GM12865 (cell line): ENCODE data around the gene CACNA2D1.
A peak's percentile ranks its signal among the peaks of the same experiment; 100 is the strongest.

Source experiments
- DNase-seq: peaks from one replicate; pipeline ENCODE4 v3.0.0; 2010; ENCODE audit warnings: low read depth
- H3K4me3 ChIP-seq: 2 replicates; pipeline ENCODE4 v1.5.1; 2011; ENCODE audit warnings: mild to moderate bottlenecking, low read depth, low read length, control low read depth
- TF ChIP-seq, protein P1 (sequence below): IDR thresholded peaks from 2 replicates; pipeline ENCODE4 v1.5.1; 2011; ENCODE audit warnings: low read length, control low read depth, low read depth, inconsistent platforms; ENCODE audit not compliant: insufficient read depth; ENCODE audit errors: missing control alignments

CACNA2D1 gene

DNA sequence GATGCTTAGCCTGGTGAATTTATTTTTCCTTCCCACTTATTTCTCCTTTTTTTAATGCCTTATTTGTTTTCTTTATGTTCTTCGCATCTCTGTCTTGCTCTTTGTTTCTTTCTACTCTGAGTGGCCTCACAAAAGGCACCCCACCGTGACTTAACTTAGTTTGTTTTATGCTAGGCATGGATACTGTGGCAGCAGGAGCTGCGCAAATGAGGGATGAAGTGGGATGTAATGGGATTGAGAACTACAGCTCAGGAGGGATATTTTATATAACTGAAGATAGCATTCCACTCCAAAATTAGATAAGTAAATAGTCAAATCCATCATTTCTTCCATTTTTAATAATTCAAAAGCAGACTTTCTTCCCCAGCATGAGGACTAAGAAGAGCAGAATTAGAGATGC, 1.7 kb upstream of the CACNA2D1 start:
- H3K4me3 ChIP-seq = no peak overlapping the region

DNA sequence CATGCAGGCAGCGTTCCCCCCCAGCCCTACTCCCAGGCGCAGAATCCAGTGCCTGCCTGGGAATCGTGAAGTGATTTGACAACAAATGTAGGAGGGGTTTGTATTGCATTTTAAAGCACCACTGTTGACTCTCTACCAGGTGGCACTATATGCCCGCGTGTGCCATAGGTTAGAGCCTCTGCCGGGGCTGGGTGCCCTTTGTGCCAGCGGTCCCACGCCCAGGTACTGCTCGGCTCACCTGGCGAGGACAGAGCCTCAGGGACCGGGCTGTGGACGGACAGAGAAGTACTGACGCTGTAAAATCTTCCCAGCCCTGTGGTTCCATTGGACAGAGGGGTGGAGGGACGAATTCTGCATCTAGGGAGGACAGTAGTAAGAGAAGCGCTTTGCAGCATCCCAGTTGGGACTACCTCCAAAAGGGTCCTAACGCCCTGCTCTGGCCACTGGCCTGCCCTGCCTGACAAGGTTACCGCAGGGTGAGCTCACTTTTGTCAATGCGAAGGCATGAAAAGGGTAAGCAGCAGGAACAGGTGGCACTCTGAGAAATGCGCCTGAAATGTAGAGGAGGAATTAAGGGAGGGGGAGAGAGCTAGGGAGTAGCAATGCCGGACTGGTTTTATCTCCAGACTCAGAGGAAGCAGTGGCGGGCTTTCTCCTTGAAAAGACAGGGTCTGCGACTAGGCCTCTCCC, 788 bp upstream of the CACNA2D1 start:
- peak; percentile 9 for DNase-seq
- H3K4me3 ChIP-seq = peak overlapping the region; percentile 36; the same call in 1 of the 2 replicates
- TF ChIP-seq, protein P1, sequence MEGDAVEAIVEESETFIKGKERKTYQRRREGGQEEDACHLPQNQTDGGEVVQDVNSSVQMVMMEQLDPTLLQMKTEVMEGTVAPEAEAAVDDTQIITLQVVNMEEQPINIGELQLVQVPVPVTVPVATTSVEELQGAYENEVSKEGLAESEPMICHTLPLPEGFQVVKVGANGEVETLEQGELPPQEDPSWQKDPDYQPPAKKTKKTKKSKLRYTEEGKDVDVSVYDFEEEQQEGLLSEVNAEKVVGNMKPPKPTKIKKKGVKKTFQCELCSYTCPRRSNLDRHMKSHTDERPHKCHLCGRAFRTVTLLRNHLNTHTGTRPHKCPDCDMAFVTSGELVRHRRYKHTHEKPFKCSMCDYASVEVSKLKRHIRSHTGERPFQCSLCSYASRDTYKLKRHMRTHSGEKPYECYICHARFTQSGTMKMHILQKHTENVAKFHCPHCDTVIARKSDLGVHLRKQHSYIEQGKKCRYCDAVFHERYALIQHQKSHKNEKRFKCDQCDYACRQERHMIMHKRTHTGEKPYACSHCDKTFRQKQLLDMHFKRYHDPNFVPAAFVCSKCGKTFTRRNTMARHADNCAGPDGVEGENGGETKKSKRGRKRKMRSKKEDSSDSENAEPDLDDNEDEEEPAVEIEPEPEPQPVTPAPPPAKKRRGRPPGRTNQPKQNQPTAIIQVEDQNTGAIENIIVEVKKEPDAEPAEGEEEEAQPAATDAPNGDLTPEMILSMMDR = no peak

More for the DNA sequence above, 1.7 kb upstream of the CACNA2D1 start:
- TF ChIP-seq, protein P1 = no peak
- no peak for DNase-seq

DNA sequence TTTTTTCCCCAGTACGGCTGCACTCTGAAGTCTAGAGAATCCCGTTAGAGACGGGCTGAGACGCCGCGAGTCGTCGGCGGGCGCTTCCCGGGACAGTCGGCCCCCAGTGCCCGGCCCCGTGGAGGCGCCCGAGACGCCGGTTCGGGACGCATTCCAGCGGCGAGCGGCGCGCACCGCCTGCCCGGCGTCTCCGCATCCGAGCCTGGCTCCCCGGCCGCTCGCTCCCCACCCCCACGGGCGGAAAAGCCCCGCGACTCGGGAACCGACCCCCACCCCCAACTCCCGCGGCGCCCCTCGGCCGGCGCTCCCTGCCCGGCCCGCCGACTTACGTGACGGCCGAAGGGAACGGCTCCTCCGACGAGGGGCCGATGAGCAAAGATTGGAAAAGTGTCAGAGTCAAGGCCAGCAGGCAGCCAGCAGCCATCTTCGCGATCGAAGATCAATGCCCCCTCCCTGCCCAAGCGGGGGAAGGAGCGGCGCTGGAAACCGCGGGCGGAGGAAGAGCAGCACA, 486 bp downstream of the CACNA2D1 start:
- TF ChIP-seq, protein P1 = no peak
- peak; percentile 18 for DNase-seq
- H3K4me3 ChIP-seq = peak overlapping the region; percentile 36

DNA sequence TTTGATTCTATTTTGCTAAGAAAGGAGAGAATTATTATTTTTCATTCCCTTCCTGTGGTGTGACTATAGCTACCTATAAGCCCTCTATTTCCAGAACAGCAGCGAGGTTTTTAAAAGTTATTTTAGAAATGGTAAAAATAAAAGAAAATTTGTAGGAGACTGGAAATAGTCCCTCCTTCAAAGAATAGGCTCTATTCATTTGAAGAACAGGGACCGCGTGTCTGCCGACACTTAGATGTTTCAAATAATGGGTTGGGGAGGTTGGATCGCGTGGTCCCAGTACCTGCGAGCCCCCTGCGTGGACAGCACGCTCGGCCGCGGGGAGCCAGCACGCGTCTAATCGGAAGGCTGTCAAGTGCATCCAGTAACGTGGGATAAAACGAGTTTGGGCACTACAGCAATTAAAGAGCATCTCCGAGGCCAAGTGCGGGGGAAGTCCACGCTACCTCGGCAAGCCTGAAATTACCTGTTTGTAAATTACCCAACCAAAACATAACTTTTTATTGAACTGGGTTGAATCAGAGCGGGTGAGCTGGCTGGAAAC, 1.0 kb downstream of the CACNA2D1 start:
- TF ChIP-seq, protein P1 = no peak
- no peak for DNase-seq

DNA sequence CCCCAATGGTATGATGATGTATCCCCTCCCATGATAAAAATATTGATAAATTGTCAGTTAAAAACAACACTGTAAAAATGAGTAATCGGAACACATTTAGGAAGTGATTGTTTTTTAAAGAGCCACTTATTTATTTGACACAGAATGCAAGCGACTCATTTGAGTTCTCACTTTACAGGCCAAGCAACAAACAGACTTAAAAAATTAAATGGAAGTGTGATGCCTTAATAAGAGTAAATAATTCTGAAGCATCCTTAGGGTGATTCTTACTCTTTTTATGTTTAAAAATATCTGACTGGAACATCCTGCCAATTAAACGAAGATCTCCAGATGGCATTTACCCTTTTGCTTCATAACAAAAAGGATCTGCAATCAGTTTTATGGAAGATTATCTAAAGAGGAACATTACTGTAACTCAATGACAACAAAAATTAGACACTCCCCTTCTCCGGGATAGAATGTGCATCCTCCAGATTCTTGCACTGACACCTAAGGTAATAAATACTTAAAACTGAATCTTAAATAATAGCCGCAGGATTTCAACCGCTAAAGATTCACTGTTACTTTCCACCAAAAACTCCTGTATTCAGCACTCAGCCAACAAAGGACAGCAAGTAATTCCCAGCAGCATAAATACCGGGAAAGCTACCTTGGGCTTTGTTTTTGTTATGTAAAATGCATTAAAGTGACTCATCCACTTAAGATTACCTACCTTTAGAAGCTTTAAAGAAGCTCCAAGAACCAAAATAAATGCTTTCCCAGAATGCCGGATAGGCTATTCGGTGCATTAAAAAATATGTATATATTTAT, 1.7 kb downstream of the CACNA2D1 start:
- H3K4me3 ChIP-seq = no peak overlapping the region
- TF ChIP-seq, protein P1 = no peak
- no peak for DNase-seq

More for the DNA sequence above, 1.0 kb downstream of the CACNA2D1 start:
- peak overlapping the region; percentile 36 for H3K4me3 ChIP-seq

DNA sequence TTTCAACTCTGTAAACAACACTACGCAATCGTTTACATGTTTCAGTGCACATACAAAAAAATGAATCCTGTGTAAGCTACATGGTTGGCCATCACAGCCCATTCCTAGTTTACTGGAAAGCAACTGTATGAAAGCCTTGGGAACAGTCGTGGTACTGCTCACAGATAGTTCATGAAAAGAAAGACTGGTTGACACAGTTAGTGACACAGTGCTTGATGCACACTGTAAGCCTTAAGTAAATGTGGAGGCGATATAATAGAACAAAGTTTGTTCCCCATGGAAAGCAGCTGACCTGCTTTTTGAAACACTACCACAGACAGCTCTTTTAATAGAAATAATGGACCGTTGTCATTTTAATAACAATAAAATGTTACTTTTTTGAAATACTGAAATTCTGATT, 5.1 kb downstream of the CACNA2D1 start:
- TF ChIP-seq, protein P1 = no peak

More for the DNA sequence above, 5.1 kb downstream of the CACNA2D1 start:
- no peak overlapping the region for H3K4me3 ChIP-seq
- DNase-seq = no peak
